C4-2B (cell line): ENCODE results near the gene RIPOR3.
"Not testable (repeated sequence)": the region's sequence is repeated elsewhere in the genome, so short reads cannot be mapped to it uniquely, and the experiment has no call there.

ENCODE experiments used
- H3K27ac ChIP-seq: fragments of 450-650 bp; 2 replicates; pipeline ENCODE4 v1.5.1; 2017
- CTCF ChIP-seq: fragments of 450-650 bp; conservative IDR thresholded peaks from 2 replicates; pipeline ENCODE4 v1.5.1; 2017; ENCODE audit warnings: mild to moderate bottlenecking
- ZFX ChIP-seq: fragments of 450-650 bp; IDR thresholded peaks from 2 replicates; pipeline ENCODE4 v1.6.1; 2017

RIPOR3 gene

GRCh38 chr20:50600281-50600895 is 91.0 kb downstream of the RIPOR3 start:
- TF ChIP-seq ZFX: no peak
- TF ChIP-seq CTCF: no peak

GRCh38 chr20:50598768-50599167 is 92.6 kb downstream of the RIPOR3 start:
- not testable (repeated sequence) for H3K27ac ChIP-seq

More at GRCh38 chr20:50600281-50600895, 91.0 kb downstream of the RIPOR3 start:
- H3K27ac ChIP-seq: no peak overlapping the region

GRCh38 chr20:50598074-50598473 is 93.3 kb downstream of the RIPOR3 start:
- TF ChIP-seq CTCF (no peak), ZFX (no peak)
- H3K27ac ChIP-seq: no peak overlapping the region

GRCh38 chr20:50597406-50597969 is 93.9 kb downstream of the RIPOR3 start:
- no peak overlapping the region for H3K27ac ChIP-seq
- TF ChIP-seq CTCF: no peak
- TF ChIP-seq ZFX: no peak

- no peak overlapping the region for H3K27ac ChIP-seq
- TF ChIP-seq ZFX (no peak), CTCF (no peak)
Measured at GRCh38 chr20:50596694-50597021, 94.7 kb downstream of the RIPOR3 start.

- H3K27ac ChIP-seq: no peak overlapping the region
- TF ChIP-seq ZFX: no peak
Measured at GRCh38 chr20:50595988-50596693, 95.2 kb downstream of the RIPOR3 start.

GRCh38 chr20:50595433-50595895 is 95.9 kb downstream of the RIPOR3 start:
- H3K27ac ChIP-seq: no peak overlapping the region
- TF ChIP-seq ZFX: no peak
- TF ChIP-seq CTCF: no peak

GRCh38 chr20:50594591-50595432 is 96.5 kb downstream of the RIPOR3 start:
- no peak overlapping the region for H3K27ac ChIP-seq
- TF ChIP-seq ZFX: no peak
- no peak for TF ChIP-seq CTCF
